H9 (cell line): Measurements from ENCODE around the gene ATG5. TPM values are rescaled to one million over a fixed set of nuclear protein-coding genes. Genes with fewer than 3 reads are reported as not detected.

Experiments used
- DNase-seq: peaks from one replicate; pipeline ENCODE4 v3.0.0-alpha.2; 2017
- H2AFZ ChIP-seq: one replicate; pipeline ENCODE4 v1.6.1; 2013; ENCODE audit warnings: mild to moderate bottlenecking, low read length, control low read depth, moderate library complexity
- H2AK5ac ChIP-seq: 2 replicates; pipeline ENCODE4 v1.6.1; 2013; ENCODE audit warnings: low read length, control low read depth, mixed read lengths; ENCODE audit not compliant: insufficient read length
- H2BK120ac ChIP-seq: one replicate; pipeline ENCODE4 v1.6.1; 2013; ENCODE audit warnings: low read depth, mild to moderate bottlenecking, low read length, control low read depth, inconsistent platforms; ENCODE audit not compliant: poor library complexity, severe bottlenecking
- H2BK12ac ChIP-seq: 2 replicates; pipeline ENCODE4 v1.6.1; 2013; ENCODE audit warnings: low read length, control low read depth, mixed read lengths, low read depth; ENCODE audit not compliant: insufficient read length
- H2BK15ac ChIP-seq: 2 replicates; pipeline ENCODE4 v1.6.1; 2013; ENCODE audit warnings: low read depth, low read length, control low read depth
- H2BK20ac ChIP-seq: one replicate; pipeline ENCODE4 v1.6.1; 2013; ENCODE audit warnings: low read depth, mild to moderate bottlenecking, low read length, control low read depth, inconsistent platforms; ENCODE audit not compliant: poor library complexity, severe bottlenecking
- H2BK5ac ChIP-seq: 2 replicates; pipeline ENCODE4 v1.6.1; 2013; ENCODE audit warnings: low read length, control low read depth, mixed read lengths; ENCODE audit not compliant: insufficient read length
- H3K14ac ChIP-seq: 2 replicates; pipeline ENCODE4 v1.6.1; 2013; ENCODE audit warnings: low read length, control low read depth; ENCODE audit not compliant: insufficient read depth
- H3K18ac ChIP-seq: 2 replicates; pipeline ENCODE4 v1.6.1; 2013; ENCODE audit warnings: low read depth, mild to moderate bottlenecking, mixed read lengths, low read length, control low read depth; ENCODE audit not compliant: insufficient read length
- H3K23ac ChIP-seq: 2 replicates; pipeline ENCODE4 v1.6.1; 2013; ENCODE audit warnings: low read length, control low read depth, mixed read lengths, low read depth; ENCODE audit not compliant: insufficient read length
- H3K23me2 ChIP-seq: 2 replicates; pipeline ENCODE4 v1.6.1; 2013; ENCODE audit warnings: low read depth, mild to moderate bottlenecking, mixed read lengths, low read length, control low read depth; ENCODE audit not compliant: insufficient read length, poor library complexity, severe bottlenecking
- H3K27ac ChIP-seq: 2 replicates; pipeline ENCODE4 v1.5.1; 2013; ENCODE audit warnings: low read length, control low read depth, mixed read lengths, low read depth; ENCODE audit not compliant: insufficient read length
- H3K27me3 ChIP-seq: 2 replicates; pipeline ENCODE4 v1.6.1; 2013; ENCODE audit warnings: low read length, control low read depth, inconsistent platforms; ENCODE audit not compliant: insufficient read depth
- H3K4ac ChIP-seq: 2 replicates; pipeline ENCODE4 v1.6.1; 2013; ENCODE audit warnings: low read depth, mild to moderate bottlenecking, control low read depth, inconsistent platforms, low read length, moderate library complexity
- H3K4me1 ChIP-seq: 2 replicates; pipeline ENCODE4 v1.6.1; 2013; ENCODE audit warnings: low read length, control low read depth, inconsistent platforms; ENCODE audit not compliant: insufficient read depth
- H3K4me2 ChIP-seq: 2 replicates; pipeline ENCODE4 v1.6.1; 2013; ENCODE audit warnings: low read length, control low read depth, mixed read lengths; ENCODE audit not compliant: insufficient read length, insufficient read depth
- H3K56ac ChIP-seq: 2 replicates; pipeline ENCODE4 v1.6.1; 2013; ENCODE audit warnings: low read depth, mild to moderate bottlenecking, mixed read lengths, low read length, control low read depth; ENCODE audit not compliant: insufficient read length
- H3K79me1 ChIP-seq: 2 replicates; pipeline ENCODE4 v1.6.1; 2013; ENCODE audit warnings: low read depth, mild to moderate bottlenecking, moderate library complexity, low read length, control low read depth, inconsistent platforms; ENCODE audit not compliant: insufficient read depth, poor library complexity, severe bottlenecking
- H3K79me2 ChIP-seq: 2 replicates; pipeline ENCODE4 v1.6.1; 2013; ENCODE audit warnings: low read length, control low read depth, inconsistent platforms; ENCODE audit not compliant: insufficient read depth
- H3K9ac ChIP-seq: 2 replicates; pipeline ENCODE4 v1.6.1; 2013; ENCODE audit warnings: low read length, control low read depth, mixed read lengths; ENCODE audit not compliant: insufficient read length; ENCODE audit errors: extremely low read depth
- H3K9me3 ChIP-seq: one replicate; pipeline ENCODE4 v1.6.1; 2013; ENCODE audit warnings: low read depth, low read length, inconsistent platforms; ENCODE audit not compliant: control insufficient read depth
- H3T11ph ChIP-seq: one replicate; pipeline ENCODE4 v1.6.1; 2013; ENCODE audit warnings: mild to moderate bottlenecking, low read length, control low read depth, inconsistent platforms
- H4K20me1 ChIP-seq: one replicate; pipeline ENCODE4 v1.6.1; 2013; ENCODE audit not compliant: control insufficient read depth, insufficient read length, insufficient read depth
- H4K5ac ChIP-seq: 2 replicates; pipeline ENCODE4 v1.6.1; 2013; ENCODE audit warnings: low read depth, mild to moderate bottlenecking, mixed read lengths, low read length, control low read depth; ENCODE audit not compliant: insufficient read length
- H4K8ac ChIP-seq: replicated peaks from 2 replicates; pipeline ENCODE4 v1.6.1; 2013; ENCODE audit warnings: low read length, control low read depth, mixed read lengths, low read depth; ENCODE audit not compliant: insufficient read length
- H4K91ac ChIP-seq: 2 replicates; pipeline ENCODE4 v1.6.1; 2013; ENCODE audit warnings: low read depth, mild to moderate bottlenecking, moderate library complexity, mixed read lengths, low read length, control low read depth; ENCODE audit not compliant: insufficient read length
- H3K27ac Mint-ChIP-seq, 3 experiments: 2 replicates in 2 of 3; 3 replicates in 1 of 3; pipeline ENCODE4 v1.8.0; 2020 to 2021; ENCODE audit warnings: mixed read lengths in 3 of 3, mild to moderate bottlenecking in 1 of 3, moderate library complexity in 1 of 3
- H3K27me3 Mint-ChIP-seq: 2 replicates; pipeline ENCODE4 v1.8.0; 2021; ENCODE audit warnings: low read depth, mild to moderate bottlenecking, moderate library complexity, mixed read lengths
- H3K36me3 Mint-ChIP-seq, 3 experiments: 2 replicates in 2 of 3; 3 replicates in 1 of 3; pipeline ENCODE4 v1.8.0; 2020 to 2021; ENCODE audit warnings: low read depth in 3 of 3, mixed read lengths in 3 of 3; ENCODE audit not compliant: insufficient read depth in 1 of 3
- H3K4me1 Mint-ChIP-seq, 2 experiments: 2 replicates each; pipeline ENCODE4 v1.8.0; 2020; ENCODE audit warnings: mixed read lengths in 2 of 2
- H3K4me3 Mint-ChIP-seq, 2 experiments: 2 replicates in 1 of 2; 3 replicates in 1 of 2; pipeline ENCODE4 v1.8.0; 2020 to 2021; ENCODE audit warnings: mild to moderate bottlenecking in 2 of 2, mixed read lengths in 2 of 2, moderate library complexity in 1 of 2
- H3K9me3 Mint-ChIP-seq, 2 experiments: 2 replicates in 1 of 2; 3 replicates in 1 of 2; pipeline ENCODE4 v1.8.0; 2020; ENCODE audit warnings: mild to moderate bottlenecking in 2 of 2, mixed read lengths in 2 of 2, moderate library complexity in 1 of 2
- WGBS: extraction: QIAGEN DNeasy Blood & Tissue Kit; methylation state at CpG from one replicate; pipeline ENCODE4 v1.1.7; 2013; ENCODE audit warnings: missing lambda C conversion rate, low lambda C conversion rate, mixed read lengths; ENCODE audit not compliant: insufficient read length; ENCODE audit errors: extremely low coverage; 5-methylcytosine and 5-hydroxymethylcytosine counted together
- total RNA-seq: library from RNA; stranded (reverse); gene quantifications from 2 replicates; pipeline ENCODE4 v1.2.1, GENCODE V29; 2021
- TF ChIP-seq, protein P1 (sequence below): fragments of 200-600 bp; sonication (generic); conservative IDR thresholded peaks from 3 replicates; pipeline ENCODE4 v1.8.0; 2021; ENCODE audit warnings: antibody characterized with exemption, mild to moderate bottlenecking

The ATG5 gene
- total RNA-seq, 1 experiment from 2014 or later: 36.7 TPM

GRCh38 chr6:106156413-106156812, 169.1 kb downstream of the ATG5 start:
- no peak overlapping the region for H3K9ac ChIP-seq
- H2BK5ac ChIP-seq: no peak overlapping the region
- DNase-seq: no peak
- H2BK20ac ChIP-seq: no peak overlapping the region
- peaks cover 11 to 32% of the 10 kb centered on the region in 2 experiments for H3K4me1 Mint-ChIP-seq
- no peak overlapping the region for H2BK12ac ChIP-seq
- TF ChIP-seq, protein P1, sequence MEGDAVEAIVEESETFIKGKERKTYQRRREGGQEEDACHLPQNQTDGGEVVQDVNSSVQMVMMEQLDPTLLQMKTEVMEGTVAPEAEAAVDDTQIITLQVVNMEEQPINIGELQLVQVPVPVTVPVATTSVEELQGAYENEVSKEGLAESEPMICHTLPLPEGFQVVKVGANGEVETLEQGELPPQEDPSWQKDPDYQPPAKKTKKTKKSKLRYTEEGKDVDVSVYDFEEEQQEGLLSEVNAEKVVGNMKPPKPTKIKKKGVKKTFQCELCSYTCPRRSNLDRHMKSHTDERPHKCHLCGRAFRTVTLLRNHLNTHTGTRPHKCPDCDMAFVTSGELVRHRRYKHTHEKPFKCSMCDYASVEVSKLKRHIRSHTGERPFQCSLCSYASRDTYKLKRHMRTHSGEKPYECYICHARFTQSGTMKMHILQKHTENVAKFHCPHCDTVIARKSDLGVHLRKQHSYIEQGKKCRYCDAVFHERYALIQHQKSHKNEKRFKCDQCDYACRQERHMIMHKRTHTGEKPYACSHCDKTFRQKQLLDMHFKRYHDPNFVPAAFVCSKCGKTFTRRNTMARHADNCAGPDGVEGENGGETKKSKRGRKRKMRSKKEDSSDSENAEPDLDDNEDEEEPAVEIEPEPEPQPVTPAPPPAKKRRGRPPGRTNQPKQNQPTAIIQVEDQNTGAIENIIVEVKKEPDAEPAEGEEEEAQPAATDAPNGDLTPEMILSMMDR: no peak
- H3K14ac ChIP-seq: no peak overlapping the region
- H2AFZ ChIP-seq: no peak overlapping the region
- H3K79me2 ChIP-seq: no peaks in the 10 kb centered on the region
- H3K23ac ChIP-seq: no peak overlapping the region
- H3K27me3 Mint-ChIP-seq: no peaks in the 10 kb centered on the region
- H3K4me3 Mint-ChIP-seq: no peak overlapping the region
- H4K91ac ChIP-seq: no peak overlapping the region
- no peaks in the 10 kb centered on the region for H3K27me3 ChIP-seq
- no peak overlapping the region for H3T11ph ChIP-seq
- H3K9me3 ChIP-seq: no peaks in the 10 kb centered on the region
- H2BK15ac ChIP-seq: no peak overlapping the region
- no peak overlapping the region for H4K8ac ChIP-seq
- no peaks in the 10 kb centered on the region for H3K23me2 ChIP-seq
- WGBS: no CpG with 5 or more reads among the region's 3 CpGs
- H3K27ac ChIP-seq: no peak overlapping the region
- H3K4me1 ChIP-seq: peaks cover 3% of the 10 kb centered on the region; the same call in 1 of the 2 replicates
- H4K5ac ChIP-seq: no peak overlapping the region
- H3K27ac Mint-ChIP-seq: no peak overlapping the region
- H4K20me1 ChIP-seq: no peaks in the 10 kb centered on the region
- no peak overlapping the region for H3K4ac ChIP-seq
- no peaks in the 10 kb centered on the region for H3K79me1 ChIP-seq
- no peaks in the 10 kb centered on the region; a peak in 1 of 5 replicates for H3K9me3 Mint-ChIP-seq
- H3K4me2 ChIP-seq: no peak overlapping the region
- no peak overlapping the region for H2AK5ac ChIP-seq
- H3K56ac ChIP-seq: no peak overlapping the region
- H3K18ac ChIP-seq: no peak overlapping the region
- H3K36me3 Mint-ChIP-seq: no peaks in the 10 kb centered on the region
- H2BK120ac ChIP-seq: no peak overlapping the region
